Hematopoietic multipotent progenitor cell treated with erythropoietin and hydrocortisone succinate and interleukin-3 and kit ligand, for 15 days (in vitro differentiated cells): ENCODE results near the gene FAT2.
"Not testable (repeated sequence)": the region's sequence is repeated elsewhere in the genome, so short reads cannot be mapped to it uniquely, and the experiment has no call there.

Experiments used
- DNase-seq: peaks from one replicate; pipeline ENCODE4 v3.0.0-alpha.2; 2015; ENCODE audit warnings: low spot score

Gene FAT2

DNA sequence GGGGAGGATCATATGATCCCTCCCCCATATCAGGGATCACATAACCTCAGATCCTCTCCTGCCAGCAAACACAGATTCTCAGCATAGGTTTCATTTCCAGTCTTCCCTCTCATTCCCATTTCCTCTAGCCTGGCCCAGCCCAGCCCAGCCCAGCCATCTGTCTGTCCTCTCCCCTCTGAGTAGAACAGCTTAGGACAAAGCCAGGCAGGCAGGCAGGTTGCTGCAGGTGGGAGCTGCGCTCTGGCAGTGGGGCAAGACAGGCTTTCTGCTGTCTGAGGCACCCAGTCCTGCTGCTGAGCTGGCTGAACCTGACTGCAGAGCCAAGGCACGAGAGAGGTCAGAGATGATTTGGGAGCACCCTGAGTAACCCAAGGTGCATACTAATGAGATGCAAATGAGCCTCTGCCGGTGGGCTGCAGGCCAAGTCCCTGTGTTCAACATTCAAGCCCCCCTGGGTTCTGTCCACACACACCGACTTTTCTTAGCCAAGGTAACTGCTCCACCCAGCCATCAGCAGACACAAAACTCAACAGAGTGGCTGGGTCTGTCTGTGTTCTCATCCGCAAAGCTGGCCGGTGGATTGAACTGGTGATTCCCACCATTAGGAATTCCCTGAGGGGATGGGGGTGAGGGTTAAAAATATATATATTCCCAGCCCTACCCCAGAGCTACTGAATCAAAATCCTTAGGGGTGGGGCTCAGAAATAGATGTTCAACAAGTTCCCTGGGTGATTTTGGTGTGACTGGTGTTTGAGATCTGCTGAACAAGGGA, 9.1 kb downstream of the FAT2 start:
- no peak for DNase-seq

DNA sequence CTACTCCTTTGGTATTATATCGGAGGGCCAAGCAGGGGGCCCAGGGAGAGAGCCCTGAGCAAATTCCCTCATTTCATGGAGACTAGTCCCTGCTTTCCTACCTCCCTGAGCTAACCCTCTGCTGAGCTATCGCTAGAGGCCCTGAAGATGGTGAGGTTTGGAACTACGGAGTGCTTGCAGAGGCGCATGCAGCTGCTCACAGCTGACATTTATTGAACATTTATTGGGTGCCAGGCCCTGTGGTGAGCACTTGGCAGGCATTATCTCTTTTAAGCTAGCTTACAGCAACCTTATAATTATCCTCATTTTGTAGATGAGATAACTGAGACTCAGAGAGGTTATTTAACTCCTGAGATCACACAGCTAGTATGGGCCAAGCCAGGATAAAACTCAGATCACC, 9.8 kb downstream of the FAT2 start:
- no peak for DNase-seq

DNA sequence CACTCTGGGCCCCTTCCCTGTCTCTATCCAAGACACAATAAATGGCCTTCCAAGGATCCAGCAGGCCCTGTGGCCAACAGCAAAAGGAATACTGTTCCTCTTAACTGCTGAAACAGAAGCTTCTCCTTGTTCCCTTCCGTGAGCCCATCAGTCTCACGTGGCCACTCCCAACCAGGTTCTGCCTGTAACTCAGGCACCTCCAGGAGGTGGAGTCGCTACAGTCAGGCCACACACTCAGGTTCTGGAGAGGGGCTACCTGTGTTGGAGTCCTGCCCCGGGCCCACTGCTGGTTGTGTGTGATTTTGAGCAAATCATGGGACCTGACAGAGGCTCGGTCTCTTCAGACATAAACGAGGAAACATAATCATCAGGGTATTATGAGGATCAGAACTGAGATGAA, 10.3 kb downstream of the FAT2 start:
- no peak for DNase-seq

DNA sequence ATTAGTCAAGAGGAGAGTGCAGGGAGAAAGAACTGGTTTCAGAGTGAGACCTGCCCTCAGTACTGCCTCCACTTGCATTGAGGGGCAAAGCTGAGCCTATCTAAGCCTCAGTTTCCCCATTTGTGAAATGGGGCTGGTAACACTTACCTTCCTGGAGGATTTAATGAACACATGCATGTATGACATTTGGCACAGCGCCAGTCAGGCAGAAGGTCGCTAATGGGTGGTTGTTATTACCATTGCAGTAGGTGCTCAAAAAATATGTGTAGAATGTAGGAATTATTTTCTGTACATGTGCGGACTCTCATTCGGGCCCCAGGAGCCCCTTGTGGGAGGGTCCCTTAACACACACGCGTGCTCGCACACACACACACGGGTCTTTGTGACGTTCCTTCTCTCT, 10.9 kb downstream of the FAT2 start:
- DNase-seq = no peak

DNA sequence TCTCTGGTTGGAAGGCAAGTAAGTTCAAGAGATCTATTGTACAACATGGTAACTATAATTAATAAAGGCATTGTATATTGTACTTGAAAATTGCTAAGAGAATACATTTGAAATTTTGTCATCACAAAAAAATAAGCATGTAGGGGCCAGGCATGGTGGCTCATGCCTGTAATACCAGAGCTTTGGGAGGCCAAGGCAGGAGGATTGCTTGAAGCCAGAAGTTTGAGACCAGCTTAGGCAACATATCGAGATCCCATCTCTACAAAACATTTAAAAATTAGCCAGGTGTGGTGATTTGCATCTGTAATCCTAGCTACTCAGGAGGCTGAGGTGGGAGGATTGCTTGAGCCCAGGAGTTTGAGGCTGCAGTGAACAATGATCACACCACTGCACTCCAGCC, 12.0 kb downstream of the FAT2 start:
- not testable (repeated sequence) for DNase-seq

DNA sequence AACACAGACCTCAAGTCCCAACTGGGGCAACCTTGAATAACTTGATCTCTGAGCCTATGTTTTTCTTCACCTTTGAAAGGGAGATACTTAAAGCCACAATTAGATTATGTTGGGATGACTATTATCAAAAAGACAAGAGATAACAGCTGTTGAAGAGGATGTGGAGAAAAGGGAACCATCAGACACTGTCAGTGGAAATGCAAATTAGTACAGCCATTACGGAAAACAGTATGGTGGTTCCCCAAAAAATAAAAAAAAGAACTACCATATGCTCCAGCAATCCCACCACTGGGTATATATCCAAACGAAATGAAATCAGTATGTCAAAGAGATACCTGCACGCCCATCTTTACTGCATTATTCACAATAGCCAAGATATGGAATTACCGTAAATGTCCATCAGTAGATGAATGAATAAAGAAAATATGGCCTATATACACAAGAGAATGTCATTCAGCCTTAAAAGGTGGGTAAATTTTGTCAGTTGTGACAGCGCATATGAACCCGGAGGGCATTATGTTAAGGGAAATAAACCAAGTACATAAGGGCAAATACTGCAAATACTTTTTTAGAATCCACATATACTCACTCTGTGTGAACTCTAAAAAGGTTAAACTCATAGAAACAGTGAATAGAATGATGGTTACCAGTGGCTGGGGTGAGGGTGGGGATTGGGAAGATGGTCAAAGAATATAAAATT, 12.7 kb downstream of the FAT2 start:
- DNase-seq = no peak

DNA sequence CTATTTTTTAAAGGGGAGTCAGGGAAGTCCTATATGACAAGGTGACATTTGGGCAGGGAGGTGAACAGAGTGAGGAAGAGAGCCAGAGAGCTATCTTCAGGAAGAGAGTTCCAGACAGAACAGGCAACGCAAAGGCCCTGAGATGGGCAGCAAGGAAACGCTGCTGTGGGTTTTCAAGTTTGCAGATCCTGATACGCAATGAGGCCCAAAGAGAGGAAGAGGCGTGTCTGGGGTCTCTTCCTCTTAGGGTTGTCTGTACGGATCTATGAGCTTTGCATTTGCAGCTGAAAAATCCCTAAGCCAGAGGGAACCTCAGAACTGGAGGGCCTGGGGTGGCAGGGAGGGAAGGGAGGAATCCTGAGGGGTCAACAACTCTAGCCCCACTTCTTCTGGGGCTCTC, 13.6 kb downstream of the FAT2 start:
- no peak for DNase-seq

DNA sequence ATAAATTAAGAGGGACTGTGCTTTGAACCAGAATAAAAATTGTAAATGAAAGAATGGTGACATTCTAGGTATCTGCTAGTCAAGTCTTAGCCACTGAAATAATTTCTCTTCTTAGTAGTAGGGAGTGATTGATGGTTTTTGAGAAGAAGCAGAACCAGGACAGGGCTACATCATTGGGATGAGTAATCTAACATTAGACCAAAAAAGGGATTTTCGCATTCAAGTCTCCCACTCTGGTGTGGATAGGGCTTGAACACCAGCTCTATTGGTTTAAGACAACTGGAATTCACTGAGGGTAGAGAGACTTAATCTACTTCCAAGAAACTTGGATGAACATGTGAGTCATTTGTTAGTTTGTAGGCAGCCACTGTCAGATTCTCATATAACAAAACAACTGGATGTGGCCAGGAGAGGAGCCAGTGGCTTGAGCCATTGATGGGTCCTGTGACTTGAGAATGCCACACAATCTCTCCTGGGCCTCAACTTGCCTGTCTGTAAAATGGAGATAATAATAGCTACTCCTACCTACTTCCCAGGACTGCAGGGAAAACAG, 16.6 kb downstream of the FAT2 start:
- DNase-seq = no peak

DNA sequence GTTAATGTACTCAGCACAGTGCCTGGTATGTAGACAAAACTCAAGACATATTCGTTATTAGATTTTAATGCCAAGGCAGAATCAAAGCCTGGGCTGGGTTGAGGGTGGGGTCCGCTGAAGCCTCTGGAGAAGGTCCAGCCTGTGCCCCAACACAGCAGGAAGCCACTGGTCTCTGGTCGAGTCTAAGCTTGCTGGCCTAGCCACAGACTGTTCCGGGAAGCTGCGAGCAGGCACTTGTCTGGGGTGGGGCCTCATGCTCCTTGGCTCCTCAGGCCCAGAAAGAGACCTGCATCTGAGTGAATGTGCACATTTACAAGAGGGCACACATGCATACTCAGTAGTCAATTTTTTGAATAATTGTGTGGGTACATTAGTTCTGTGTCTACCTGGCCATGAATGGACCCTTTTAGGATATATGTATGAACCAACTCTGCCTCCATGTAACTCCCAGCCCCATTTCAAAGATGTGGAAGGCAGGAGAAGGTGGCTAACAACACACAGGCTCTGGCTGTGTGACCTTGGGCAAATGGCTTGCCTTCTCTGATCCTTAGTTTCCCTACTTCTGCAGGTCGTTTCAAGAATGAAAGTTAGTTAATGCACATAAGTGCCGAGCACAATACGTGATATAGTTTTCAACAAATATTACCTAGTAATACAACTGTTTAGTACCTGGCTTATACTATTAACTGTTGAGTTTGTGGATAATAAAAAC, 18.3 kb downstream of the FAT2 start:
- no peak for DNase-seq

DNA sequence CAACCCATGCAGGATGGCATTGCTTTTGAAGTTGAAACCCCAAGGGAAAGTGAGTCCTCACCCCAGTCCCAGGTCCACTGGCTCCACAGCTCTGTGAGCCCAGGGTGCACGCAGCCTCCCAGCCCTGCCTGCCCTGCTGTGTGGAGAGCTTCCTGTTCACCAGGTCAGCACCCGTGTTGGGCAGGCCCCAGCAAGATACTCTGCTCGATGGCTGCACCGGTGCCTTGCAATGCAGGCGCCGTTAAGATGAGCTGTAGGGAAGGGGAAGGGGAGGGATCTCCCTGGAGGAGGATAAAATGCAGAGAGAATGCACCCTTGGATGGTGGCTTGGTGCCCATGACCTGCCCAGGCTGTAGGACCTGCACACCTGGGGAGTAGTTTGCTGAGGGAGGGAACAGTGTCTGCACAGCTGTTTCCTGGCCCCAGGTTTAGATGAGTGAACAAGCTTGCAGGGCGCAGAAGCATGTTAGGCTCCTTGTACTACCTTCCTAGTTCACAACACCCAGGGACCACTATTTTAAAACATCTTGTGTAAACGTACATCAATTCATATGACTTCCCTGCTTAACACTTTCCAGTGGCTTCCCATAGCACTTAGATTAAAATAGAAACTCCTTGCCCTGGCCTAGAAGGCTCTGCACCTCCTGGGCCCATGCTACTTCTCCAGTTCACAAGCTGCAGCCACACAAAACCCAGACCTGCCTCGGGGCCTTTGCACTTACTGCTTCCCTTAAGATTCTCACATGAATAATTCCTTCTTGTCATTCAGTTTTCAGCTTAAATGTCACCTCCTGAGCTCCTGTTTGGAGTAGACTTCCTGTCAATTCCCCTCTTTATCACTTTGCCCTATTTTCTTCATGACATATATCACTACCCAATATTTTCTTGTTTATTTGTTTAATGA, 19.6 kb downstream of the FAT2 start:
- no peak for DNase-seq

DNA sequence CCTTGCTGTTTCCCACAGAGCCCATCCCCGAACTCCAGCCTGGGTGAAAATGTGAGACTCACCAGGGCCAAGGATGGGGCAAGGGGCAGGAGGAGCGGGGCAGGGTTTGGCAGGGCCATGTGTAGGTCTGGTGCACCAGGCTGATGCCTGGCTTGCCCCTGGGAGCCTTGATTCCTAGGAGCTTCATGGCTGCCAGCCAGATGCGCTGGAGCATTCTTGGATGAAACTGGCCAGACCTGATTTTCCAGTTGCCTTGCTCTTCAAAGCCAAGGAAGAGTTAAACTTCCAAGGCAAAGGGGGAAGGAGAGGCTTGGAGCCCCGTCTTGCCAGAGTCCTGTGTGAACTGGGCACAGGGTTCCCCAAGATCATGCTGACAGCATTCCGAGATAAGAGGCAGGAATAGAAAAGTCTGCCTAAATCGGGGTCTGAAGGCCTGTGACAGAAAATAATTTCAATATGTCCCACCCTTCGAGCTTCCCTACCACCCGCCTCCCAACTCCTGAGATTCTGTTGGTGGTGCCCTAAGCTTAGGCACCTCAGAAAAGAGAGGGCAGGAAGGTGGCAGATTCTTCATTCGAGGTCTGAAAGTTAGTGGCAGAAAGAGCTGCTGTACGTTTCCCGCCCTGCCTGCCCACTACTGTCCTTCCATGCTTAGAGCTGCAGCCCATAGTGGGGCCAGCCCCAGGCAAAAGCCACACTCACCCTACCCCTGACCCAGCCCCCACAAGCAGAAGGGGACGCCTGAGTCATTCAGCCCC, 20.4 kb downstream of the FAT2 start:
- DNase-seq = no peak

DNA sequence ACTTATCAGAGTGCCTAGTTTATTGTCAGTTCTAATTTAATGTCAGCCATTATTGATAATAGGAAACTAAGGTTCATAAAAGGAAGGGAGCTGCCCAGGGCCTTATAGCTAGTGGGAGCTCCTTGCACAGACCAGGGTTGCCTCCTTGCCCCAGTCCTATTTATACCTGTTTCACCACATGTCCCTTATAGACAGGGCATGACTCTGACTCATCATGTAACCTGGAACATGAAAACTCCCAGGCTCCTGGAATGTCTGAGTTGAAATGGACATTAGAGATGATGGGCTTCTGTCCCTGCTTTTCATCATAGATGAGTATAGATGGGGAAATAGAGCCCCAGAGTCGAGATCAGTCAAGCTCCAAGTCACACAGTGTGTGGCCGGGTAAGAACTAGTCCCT, 21.1 kb downstream of the FAT2 start:
- DNase-seq = no peak

DNA sequence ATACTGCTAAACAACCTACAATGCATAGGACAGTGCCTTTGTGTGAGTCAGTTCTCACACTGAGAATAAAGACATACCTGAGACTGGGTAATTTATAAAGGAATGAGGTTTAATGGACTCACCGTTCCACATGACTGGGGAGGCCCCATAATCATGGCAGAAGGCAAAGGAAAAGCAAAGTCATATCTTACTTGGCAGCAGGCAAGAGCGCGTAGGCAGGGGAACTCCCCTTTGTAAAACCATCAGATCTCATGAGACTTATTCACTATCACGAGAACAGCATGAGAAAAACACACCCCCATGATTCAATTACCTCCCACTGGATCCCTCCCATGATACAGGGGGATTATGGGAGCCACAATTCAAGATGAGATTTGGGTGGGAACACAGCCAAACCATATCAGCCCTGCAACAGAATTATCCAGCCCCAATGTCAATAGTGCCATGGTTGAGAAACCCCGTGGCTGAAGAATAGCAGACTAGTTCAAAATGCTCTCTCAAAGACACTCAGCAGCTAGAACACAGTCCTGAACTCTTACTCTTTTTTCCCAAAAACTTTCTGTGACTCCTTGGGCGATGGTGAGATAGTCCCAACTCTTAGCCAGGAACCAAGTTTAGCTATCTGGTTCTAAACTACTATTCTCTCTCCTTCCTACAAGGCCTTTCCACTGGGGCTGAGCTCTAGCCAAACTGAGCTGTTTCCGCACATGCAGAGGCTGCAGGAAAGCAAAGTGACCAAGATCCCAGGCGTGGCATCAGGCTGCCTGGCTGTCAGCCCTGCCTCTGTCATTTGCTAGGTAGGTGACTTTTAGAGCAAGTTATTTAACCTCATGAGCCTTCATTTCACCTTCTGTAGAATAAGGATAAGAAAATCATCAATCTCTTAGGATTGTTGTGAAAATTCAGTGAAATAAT, 21.7 kb downstream of the FAT2 start:
- no peak for DNase-seq

DNA sequence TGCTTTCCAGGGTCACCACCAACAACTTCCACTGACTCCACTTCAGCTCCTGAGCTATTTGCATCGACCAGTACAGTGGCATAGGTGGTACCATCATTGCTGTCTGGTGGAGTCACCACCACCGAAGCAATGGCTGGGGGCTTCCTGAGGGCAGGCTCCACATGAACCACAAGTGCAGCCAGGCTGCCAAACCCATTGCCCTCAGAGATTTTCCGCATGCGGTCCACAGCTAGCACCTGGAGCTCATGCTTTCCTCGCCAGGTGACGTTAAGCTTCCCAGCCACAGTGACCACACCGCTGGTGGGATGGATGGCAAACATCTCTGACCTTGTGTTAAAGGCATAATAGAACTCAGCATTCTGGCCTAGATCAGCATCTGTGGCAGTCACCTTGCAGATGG, 23.1 kb downstream of the FAT2 start:
- DNase-seq = no peak

DNA sequence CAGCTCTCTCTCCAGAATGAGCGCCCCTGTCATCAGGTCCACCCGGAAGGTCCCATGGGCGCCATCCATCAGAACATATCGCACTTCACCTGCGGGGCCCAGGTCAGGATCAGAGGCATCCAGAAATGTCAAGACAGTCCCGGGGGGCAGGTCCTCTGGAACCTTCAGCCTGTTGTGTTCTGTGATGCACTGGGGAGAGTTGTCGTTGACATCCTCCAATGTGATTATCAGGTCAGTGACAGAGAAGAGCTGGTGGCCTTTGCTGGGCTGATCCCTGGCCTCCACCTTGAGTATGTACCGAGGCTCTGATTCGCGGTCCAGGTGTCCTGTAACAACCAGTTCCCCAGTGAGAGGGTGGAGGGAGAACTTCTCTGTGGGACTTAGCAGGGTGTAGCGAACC, 25.2 kb downstream of the FAT2 start:
- DNase-seq = no peak

DNA sequence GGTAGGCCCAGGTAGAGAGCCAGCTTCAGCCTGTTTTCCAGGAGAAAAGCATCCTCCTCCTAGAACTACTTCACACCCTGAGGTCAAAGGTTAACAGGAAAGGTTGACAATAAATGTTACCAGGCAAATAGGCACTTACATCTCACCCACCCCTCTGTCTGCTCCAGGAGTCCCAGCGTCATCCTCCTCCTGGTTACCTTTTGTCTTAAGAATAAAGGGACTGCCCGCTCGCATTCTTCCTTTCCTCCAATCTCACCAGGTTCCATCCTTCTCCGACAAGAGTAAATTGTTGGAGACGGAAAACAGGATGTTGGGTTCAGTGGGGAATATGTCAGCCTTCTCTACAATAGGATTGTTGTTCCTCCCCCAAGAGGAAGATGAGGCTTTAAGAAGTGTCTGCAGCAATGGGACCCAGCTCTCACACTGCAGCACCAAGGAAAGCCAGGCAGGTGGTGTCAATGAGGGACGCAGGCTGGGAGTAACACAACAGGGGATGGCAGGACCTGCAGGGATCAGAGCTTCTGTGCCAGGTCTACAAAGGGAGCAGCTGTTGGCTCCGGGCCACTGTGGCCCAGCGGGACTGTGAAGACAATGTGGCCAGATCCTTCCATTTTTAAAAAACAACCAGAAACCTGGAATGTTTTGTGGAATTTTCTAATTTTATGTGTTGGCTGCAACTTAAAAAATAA, 29.0 kb downstream of the FAT2 start:
- DNase-seq = no peak

DNA sequence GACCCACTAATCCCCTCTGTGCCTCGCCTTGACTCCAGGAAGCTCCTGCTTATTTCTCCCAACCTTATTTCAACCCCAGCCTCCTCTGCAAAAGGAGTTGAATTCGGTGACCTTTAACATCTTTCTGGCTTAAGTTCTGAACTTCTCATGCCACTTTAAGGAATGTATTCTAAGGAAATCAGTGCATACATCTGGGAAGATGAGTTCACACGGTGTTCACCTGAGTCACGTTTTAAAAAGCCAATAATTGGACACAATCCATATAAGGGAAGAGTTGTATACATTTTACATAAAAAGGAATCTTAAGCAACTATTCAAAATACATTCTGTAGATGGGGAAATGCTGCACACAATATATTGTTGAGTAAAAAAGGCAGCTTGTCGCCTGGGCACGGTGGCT, 33.2 kb downstream of the FAT2 start:
- no peak for DNase-seq

DNA sequence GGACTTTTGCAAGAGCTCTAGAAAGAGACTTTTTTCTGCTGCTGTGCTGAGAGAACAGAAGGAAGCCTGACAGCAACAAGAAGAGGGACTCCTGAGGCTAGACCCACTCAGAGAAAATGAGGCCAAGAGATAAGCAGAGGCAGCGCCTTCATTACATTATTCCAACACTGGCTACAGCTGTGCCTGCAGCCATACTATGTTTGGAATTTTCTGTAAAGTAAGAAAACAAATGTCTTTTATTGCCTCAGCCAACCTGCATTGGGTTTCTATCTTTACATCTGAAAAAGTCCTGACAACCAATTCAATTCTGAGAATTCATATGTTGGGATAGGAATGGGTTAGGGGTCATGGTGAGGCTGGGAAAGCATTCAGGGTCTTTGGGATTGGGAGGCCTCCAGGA, 33.7 kb downstream of the FAT2 start:
- no peak for DNase-seq

DNA sequence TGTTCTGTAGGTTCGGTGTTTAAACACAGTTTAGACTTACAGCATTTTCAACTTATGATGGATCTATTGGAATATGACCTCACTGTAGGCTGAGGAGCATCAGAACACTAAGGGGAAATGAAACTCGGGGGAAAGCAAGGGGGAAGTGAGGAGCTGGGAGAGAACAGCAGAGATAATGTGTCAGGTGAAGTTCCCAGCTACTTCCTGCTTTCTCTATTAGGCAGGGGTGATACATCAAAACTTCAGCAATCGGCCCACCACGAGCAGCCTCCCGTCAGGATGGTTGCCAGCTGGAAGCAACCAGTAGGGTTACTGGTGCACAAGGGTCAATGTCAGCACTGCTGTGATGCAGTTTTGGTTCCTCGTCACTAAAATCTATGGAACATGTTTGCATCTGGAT, 34.3 kb downstream of the FAT2 start:
- no peak for DNase-seq
